Mammary epithelial cell (primary cell): ENCODE measurements around the gene ABCA9.

Experiments
- EZH2 ChIP-seq: IDR thresholded peaks from 2 replicates; pipeline ENCODE4 v1.6.1; 2012; ENCODE audit warnings: low read length, inconsistent platforms, borderline replicate concordance
- TF ChIP-seq, protein P1 (sequence below), 2 donors: IDR thresholded peaks in 1 of 2; conservative IDR thresholded peaks in 1 of 2; 2 replicates each; pipeline ENCODE4 v1.5.1; 2011 to 2012; ENCODE audit warnings: inconsistent platforms in 2 of 2, low read length in 2 of 2, mild to moderate bottlenecking in 2 of 2, control low read depth in 1 of 2, low read depth in 1 of 2; ENCODE audit not compliant: insufficient read depth in 1 of 2; ENCODE audit errors: extremely low read depth in 1 of 2

DNA sequence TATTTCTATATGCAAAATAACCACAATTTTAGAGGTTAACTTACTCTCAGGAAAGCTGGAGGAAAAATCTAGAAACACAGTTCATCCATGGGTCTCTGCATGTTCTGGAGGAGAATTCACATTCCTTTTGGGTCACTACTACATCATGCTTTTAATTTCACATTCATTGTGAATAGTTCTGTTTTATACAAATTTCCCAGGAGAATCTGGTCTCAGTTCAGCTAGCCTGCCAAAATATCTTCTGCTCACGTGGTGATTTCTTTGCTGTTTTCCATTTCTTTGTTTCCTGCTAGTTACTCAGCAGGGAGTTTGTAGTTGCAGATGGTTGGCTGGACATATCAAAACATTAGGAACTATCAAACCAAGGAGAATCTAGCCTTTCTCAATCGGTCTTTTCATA lies at the start of gene ABCA9:
- TF ChIP-seq, protein P1, sequence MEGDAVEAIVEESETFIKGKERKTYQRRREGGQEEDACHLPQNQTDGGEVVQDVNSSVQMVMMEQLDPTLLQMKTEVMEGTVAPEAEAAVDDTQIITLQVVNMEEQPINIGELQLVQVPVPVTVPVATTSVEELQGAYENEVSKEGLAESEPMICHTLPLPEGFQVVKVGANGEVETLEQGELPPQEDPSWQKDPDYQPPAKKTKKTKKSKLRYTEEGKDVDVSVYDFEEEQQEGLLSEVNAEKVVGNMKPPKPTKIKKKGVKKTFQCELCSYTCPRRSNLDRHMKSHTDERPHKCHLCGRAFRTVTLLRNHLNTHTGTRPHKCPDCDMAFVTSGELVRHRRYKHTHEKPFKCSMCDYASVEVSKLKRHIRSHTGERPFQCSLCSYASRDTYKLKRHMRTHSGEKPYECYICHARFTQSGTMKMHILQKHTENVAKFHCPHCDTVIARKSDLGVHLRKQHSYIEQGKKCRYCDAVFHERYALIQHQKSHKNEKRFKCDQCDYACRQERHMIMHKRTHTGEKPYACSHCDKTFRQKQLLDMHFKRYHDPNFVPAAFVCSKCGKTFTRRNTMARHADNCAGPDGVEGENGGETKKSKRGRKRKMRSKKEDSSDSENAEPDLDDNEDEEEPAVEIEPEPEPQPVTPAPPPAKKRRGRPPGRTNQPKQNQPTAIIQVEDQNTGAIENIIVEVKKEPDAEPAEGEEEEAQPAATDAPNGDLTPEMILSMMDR (conservative IDR thresholded peaks at IDR 0.05 in 1 of 2, IDR thresholded peaks at IDR 0.05 in 1 of 2; ENCODE audit: extremely low read depth in 1 of 2, insufficient read depth in 1 of 2, low read depth in 1 of 2, low read length in 2 of 2) = no peak
- TF ChIP-seq EZH2 = no peak
